GM23248 (cell line): ENCODE measurements around the gene AP1M2. TPM values are rescaled to one million over a fixed set of nuclear protein-coding genes. Genes with fewer than 3 reads are reported as not detected.
"Not testable (repeated sequence)": the region's sequence is repeated elsewhere in the genome, so short reads cannot be mapped to it uniquely, and the experiment has no call there.

Experiments
- DNase-seq: peaks from one replicate; pipeline ENCODE4 v3.0.0-alpha.2; 2015
- H2AFZ ChIP-seq: fragments of 200-600 bp; sonication (generic); 2 replicates; pipeline ENCODE4 v1.6.1; 2016; ENCODE audit warnings: antibody characterized with exemption
- H3F3A ChIP-seq: fragments of 200-600 bp; sonication (generic); 2 replicates; pipeline ENCODE4 v1.6.1; 2016; ENCODE audit warnings: mild to moderate bottlenecking, antibody characterized with exemption, mixed run types; ENCODE audit not compliant: insufficient read depth
- H3K27ac ChIP-seq: fragments of 200-600 bp; sonication (generic); 2 replicates; pipeline ENCODE4 v1.5.1; 2016; ENCODE audit warnings: mild to moderate bottlenecking
- H3K27me3 ChIP-seq: fragments of 200-600 bp; sonication (generic); replicated peaks from 2 replicates; pipeline ENCODE4 v1.6.1; 2016; ENCODE audit warnings: mild to moderate bottlenecking; ENCODE audit not compliant: insufficient read depth
- H3K36me3 ChIP-seq: fragments of 200-600 bp; sonication (generic); 2 replicates; pipeline ENCODE4 v1.6.1; 2016; ENCODE audit warnings: low read depth, mild to moderate bottlenecking
- H3K4me1 ChIP-seq: fragments of 200-600 bp; sonication (generic); 2 replicates; pipeline ENCODE4 v1.6.1; 2016; ENCODE audit warnings: mild to moderate bottlenecking; ENCODE audit not compliant: insufficient read depth
- H3K4me2 ChIP-seq: fragments of 200-600 bp; sonication (generic); one replicate; pipeline ENCODE4 v1.6.1; 2016; ENCODE audit warnings: mild to moderate bottlenecking; ENCODE audit not compliant: unreplicated experiment
- H3K4me3 ChIP-seq: fragments of 200-600 bp; sonication (generic); 2 replicates; pipeline ENCODE4 v1.5.1; 2016; ENCODE audit warnings: mild to moderate bottlenecking
- H3K79me2 ChIP-seq: fragments of 200-600 bp; sonication (generic); 2 replicates; pipeline ENCODE4 v1.6.1; 2016; ENCODE audit warnings: mild to moderate bottlenecking; ENCODE audit not compliant: insufficient read depth
- H3K9ac ChIP-seq: fragments of 200-600 bp; sonication (generic); 2 replicates; pipeline ENCODE4 v1.6.1; 2016; ENCODE audit warnings: mild to moderate bottlenecking
- H3K9me2 ChIP-seq: fragments of 200-600 bp; sonication (generic); 2 replicates; pipeline ENCODE4 v1.6.1; 2016; ENCODE audit warnings: mixed run types, mild to moderate bottlenecking, moderate library complexity; ENCODE audit not compliant: insufficient read depth
- H3K9me3 ChIP-seq: fragments of 200-600 bp; sonication (generic); one replicate; pipeline ENCODE4 v1.6.1; 2017; ENCODE audit warnings: low read depth
- H4K20me1 ChIP-seq: fragments of 200-600 bp; sonication (generic); 2 replicates; pipeline ENCODE4 v1.6.0; 2016; ENCODE audit not compliant: insufficient read depth
- EZH2 ChIP-seq: fragments of 200-600 bp; sonication (generic); IDR thresholded peaks from 2 replicates; pipeline ENCODE4 v1.6.1; 2018; ENCODE audit warnings: antibody characterized with exemption, mild to moderate bottlenecking; ENCODE audit not compliant: insufficient read depth, poor library complexity, severe bottlenecking
- EZH2phosphoT487 ChIP-seq: fragments of 200-600 bp; sonication (generic); IDR thresholded peaks from 2 replicates; pipeline ENCODE4 v1.6.1; 2018; ENCODE audit warnings: antibody characterized with exemption, moderate library complexity, mild to moderate bottlenecking, low read depth; ENCODE audit not compliant: insufficient read depth
- whole genome bisulfite sequencing, 2 experiments: methylation state at CpG; one replicate each; pipeline ENCODE4 v1.1.6; 2015 to 2017; ENCODE audit warnings: low lambda C conversion rate in 2 of 2, low coverage in 1 of 2; ENCODE audit errors: missing lambda C conversion rate in 2 of 2; 5-methylcytosine and 5-hydroxymethylcytosine counted together
- in situ Hi-C: fragments of 300-500 bp; cut with MboI; formaldehyde crosslinking; loops from 2 replicates; pipeline ENCODE4 v1.15.0; 2020
- polyA plus RNA-seq: library from polyadenylated mRNA; unstranded; fragments of >200 nt; fragmentation: Nextera tagmentation; extraction: Ambion mirVana; gene quantifications from 2 replicates; pipeline ENCODE4 v1.2.1, GENCODE V29; 2016
- total RNA-seq: library from RNA; depleted of rRNA; stranded (reverse); fragments of >200 nt; shearing (Covaris generic); gene quantifications from 2 replicates; pipeline ENCODE4 v1.2.3, GENCODE V29; 2014

Gene AP1M2
- total and polyA plus RNA-seq, 2 experiments from 2014 or later = not detected

DNA sequence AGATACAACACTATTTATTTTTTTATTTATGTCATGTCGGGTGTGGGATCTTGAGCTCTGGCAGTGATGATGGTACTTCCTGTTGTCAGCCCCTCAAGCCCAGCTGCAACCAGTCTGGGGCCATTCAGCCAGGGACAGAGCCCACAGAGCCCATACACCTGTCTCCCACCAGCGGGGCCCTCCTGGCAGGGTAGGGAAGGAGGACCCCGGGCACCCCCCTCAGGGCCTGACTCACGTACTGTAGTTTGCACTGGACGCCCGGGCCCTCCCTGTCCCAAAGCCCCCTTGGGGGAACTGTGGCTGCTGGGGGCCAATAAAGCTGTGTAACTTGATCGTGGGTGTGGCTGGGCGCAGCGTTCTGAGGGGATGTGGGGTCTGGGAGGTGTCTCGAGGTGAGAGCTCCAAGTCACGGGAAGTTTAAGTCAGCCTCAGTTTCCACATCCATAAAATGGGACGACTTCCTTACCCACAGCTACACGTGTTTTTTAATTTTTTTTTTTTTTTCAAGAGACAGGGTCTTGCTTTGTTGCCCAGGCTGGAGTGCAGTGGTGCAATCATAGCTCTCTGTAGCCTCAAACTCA is 33.9 kb downstream of the AP1M2 start:
- TF ChIP-seq EZH2phosphoT487 = no peak
- no peak for TF ChIP-seq EZH2
- H3K27me3 ChIP-seq = no peaks in the 10 kb centered on the region
- no peak overlapping the region for H2AFZ ChIP-seq
- H3K9me3 ChIP-seq = no peaks in the 10 kb centered on the region
- no peak overlapping the region for H3K4me3 ChIP-seq
- H3K79me2 ChIP-seq = no peaks in the 10 kb centered on the region
- DNase-seq = no peak
- no peaks in the 10 kb centered on the region for H3K4me1 ChIP-seq
- no peak overlapping the region for H3K27ac ChIP-seq
- 79% methylated on average over 13 of the region's 13 CpGs for WGBS, 2 experiments
- no peaks in the 10 kb centered on the region for H3K9me2 ChIP-seq
- no peak overlapping the region for H3K9ac ChIP-seq
- in situ Hi-C loops = no loop called here
- H3K36me3 ChIP-seq = peaks cover 13% of the 10 kb centered on the region; the same call in 1 of the 2 replicates
- H3F3A ChIP-seq = no peaks in the 10 kb centered on the region
- no peaks in the 10 kb centered on the region for H4K20me1 ChIP-seq
- no peak overlapping the region for H3K4me2 ChIP-seq

DNA sequence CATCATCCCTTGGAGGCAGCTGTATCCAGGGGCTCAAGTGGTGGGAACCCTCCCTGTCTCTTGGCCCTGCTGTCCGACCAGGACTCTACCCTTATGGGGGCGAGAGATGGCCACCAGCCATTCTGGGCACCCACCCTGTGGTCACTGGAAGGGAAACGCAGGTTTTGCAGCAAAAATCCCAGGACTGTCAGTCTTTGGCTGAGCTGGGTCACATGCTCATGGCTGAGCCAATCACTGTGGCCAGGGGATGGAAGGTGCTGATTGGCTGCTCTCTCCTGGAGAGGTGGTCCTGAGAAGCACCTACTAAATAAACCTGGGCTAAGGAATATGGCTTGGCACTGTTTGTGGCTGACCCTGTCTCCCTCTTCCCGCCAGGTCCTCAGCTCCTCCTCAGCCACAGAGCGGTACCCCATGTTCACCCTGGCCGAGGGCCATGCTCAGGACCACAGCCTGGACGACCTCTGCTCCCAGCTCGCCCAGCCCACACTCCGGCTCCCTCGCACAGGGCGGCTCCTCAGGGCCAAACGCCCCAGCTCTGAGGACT is 34.5 kb downstream of the AP1M2 start:
- in situ Hi-C loops = no loop called here

DNA sequence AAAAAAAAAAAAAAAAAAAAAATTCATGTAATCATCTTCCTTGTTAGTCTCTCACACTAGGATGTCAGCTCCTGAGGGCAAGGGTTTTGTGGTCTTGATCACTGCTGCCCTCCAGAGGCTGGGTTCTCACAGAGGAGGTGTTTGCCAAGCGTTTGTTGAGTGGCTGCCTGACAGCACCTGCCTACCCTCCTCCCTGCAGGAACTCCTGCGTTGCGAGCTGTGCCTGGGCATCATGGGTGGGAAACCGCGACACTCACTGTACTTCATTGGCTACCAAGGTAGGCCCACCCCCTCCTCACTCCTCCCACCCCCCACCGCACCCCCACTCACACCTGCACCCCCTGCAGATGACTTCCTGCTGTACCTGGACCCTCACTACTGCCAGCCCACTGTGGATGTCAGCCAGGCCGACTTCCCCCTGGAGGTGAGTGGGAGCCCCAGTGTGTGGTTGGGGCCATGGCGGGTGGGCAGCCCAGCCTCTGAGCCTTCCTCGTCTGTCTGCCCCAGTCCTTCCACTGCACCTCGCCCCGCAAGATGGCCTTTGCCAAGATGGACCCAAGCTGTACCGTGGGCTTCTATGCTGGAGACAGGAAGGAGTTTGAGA is 35.3 kb downstream of the AP1M2 start:
- H3K27ac ChIP-seq = no peak overlapping the region
- H3K4me2 ChIP-seq = no peak overlapping the region
- H3K9ac ChIP-seq = no peak overlapping the region
- no peaks in the 10 kb centered on the region for H4K20me1 ChIP-seq
- no peaks in the 10 kb centered on the region for H3K9me2 ChIP-seq
- H3K4me1 ChIP-seq = no peaks in the 10 kb centered on the region
- no peaks in the 10 kb centered on the region for H3F3A ChIP-seq
- 84 to 90% methylated on average over 9 to 12 of the region's 12 CpGs for WGBS, 2 experiments
- no peaks in the 10 kb centered on the region for H3K27me3 ChIP-seq
- H2AFZ ChIP-seq = no peak overlapping the region
- H3K79me2 ChIP-seq = no peaks in the 10 kb centered on the region
- peak; percentile 55 for DNase-seq
- TF ChIP-seq EZH2phosphoT487 = no peak
- TF ChIP-seq EZH2 = no peak
- H3K36me3 ChIP-seq = peaks cover 13% of the 10 kb centered on the region; the same call in 1 of the 2 replicates
- H3K4me3 ChIP-seq = no peak overlapping the region
- in situ Hi-C loops = no loop called here
- H3K9me3 ChIP-seq = no peaks in the 10 kb centered on the region

More for the DNA sequence above, 34.5 kb downstream of the AP1M2 start:
- Histone ChIP-seq H3K9me2 (no peaks in the 10 kb centered on the region), H3K4me1 (no peaks in the 10 kb centered on the region), H3K79me2 (no peaks in the 10 kb centered on the region), H3K9me3 (no peaks in the 10 kb centered on the region), H3K4me3 (no peak overlapping the region), H4K20me1 (no peaks in the 10 kb centered on the region), H2AFZ (no peak overlapping the region), H3K4me2 (no peak overlapping the region), H3F3A (no peaks in the 10 kb centered on the region), H3K27ac (no peak overlapping the region), H3K27me3 (no peaks in the 10 kb centered on the region), H3K36me3 (peaks cover 13% of the 10 kb centered on the region; the same call in 1 of the 2 replicates), H3K9ac (no peak overlapping the region)
- TF ChIP-seq EZH2phosphoT487 (no peak), EZH2 (no peak)
- WGBS, 2 experiments = 84 to 86% methylated on average over 12 of the region's 12 CpGs
- peak; percentile 36 for DNase-seq

DNA sequence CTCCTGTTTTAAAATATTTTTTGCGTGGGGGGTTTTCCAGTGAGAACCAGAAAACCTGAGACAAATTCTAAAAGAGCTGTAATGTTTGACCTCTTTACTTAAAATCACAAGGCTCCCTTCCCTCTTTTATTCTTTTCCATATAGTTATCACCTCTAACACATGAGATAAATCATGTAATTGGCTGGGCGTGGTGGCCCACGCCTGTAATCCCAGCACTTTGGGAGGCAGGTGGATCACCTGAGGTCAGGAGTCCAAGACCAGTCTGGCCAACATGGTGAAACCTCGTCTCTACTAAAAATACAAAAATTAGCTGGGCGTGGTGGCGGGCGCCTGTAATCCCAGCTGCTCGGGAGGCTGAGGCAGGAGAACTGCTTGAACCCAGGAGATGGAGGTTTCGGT is 36.1 kb downstream of the AP1M2 start:
- H3K27me3 ChIP-seq, H3K4me3 ChIP-seq, H3K9ac ChIP-seq, H3F3A ChIP-seq, H3K4me2 ChIP-seq, H3K9me2 ChIP-seq, H3K4me1 ChIP-seq, in situ Hi-C loops, H3K79me2 ChIP-seq, H2AFZ ChIP-seq, H3K9me3 ChIP-seq, DNase-seq, H3K27ac ChIP-seq, H4K20me1 ChIP-seq: not testable (repeated sequence)
- WGBS, 2 experiments = 94 to 95% methylated on average over 9 of the region's 9 CpGs
- H3K36me3 ChIP-seq = peaks cover 13% of the 10 kb centered on the region; the same call in 1 of the 2 replicates
